H1 (cell line): Measurements from ENCODE around the gene PITPNC1. TPM values are rescaled to one million over a fixed set of nuclear protein-coding genes. Genes with fewer than 3 reads are reported as not detected.

Experiments used
- CTCF ChIA-PET: fragments of 300-600 bp; sonication (Branson Sonifier 250); formaldehyde crosslinking; loops from one replicate; lab custom pipeline; 2021; ENCODE audit not compliant: partially characterized antibody; lab: Charles Lee
- POLR2A ChIA-PET: fragments of 300-600 bp; sonication (Branson Sonifier 250); formaldehyde crosslinking; loops from one replicate; lab custom pipeline; 2021; ENCODE audit warnings: inconsistent platforms; ENCODE audit not compliant: partially characterized antibody; lab: Charles Lee
- DNase-seq, 2 experiments: peaks; one replicate each; pipeline versions ENCODE4 v3.0.0 to v3.0.0-alpha.2; 2010 to 2022; ENCODE audit warnings: low spot score in 2 of 2, low read depth in 1 of 2, mixed read lengths in 1 of 2
- FAIRE-seq: peaks from 2 replicates; lab custom pipeline; 2011; peaks lifted over from hg19 to GRCh38; lab: Jason Lieb, UNC
- H2AFZ ChIP-seq: 2 replicates; pipeline ENCODE4 v1.8.1; 2012; ENCODE audit warnings: low read length, inconsistent platforms
- H2AK5ac ChIP-seq: 2 replicates; pipeline ENCODE4 v1.6.1; 2013; ENCODE audit warnings: low read depth, low read length
- H2BK120ac ChIP-seq: replicated peaks from 2 replicates; pipeline ENCODE3; 2013; ENCODE audit warnings: low read depth, low read length, inconsistent platforms
- H2BK12ac ChIP-seq: 2 replicates; pipeline ENCODE4 v1.6.1; 2013; ENCODE audit warnings: low read depth, low read length
- H2BK15ac ChIP-seq: 2 replicates; pipeline ENCODE4 v1.6.1; 2013; ENCODE audit warnings: low read length
- H2BK20ac ChIP-seq: 2 replicates; pipeline ENCODE4 v1.6.1; 2013; ENCODE audit warnings: low read length
- H2BK5ac ChIP-seq: 2 replicates; pipeline ENCODE4 v1.6.1; 2013; ENCODE audit warnings: low read depth, low read length
- H3K14ac ChIP-seq: 2 replicates; pipeline ENCODE4 v1.6.1; 2013; ENCODE audit warnings: inconsistent platforms; ENCODE audit not compliant: insufficient read length
- H3K18ac ChIP-seq: 2 replicates; pipeline ENCODE4 v1.6.1; 2013; ENCODE audit warnings: low read length; ENCODE audit errors: extremely low read depth
- H3K23ac ChIP-seq: 2 replicates; pipeline ENCODE4 v1.6.1; 2013; ENCODE audit warnings: inconsistent platforms; ENCODE audit not compliant: insufficient read length
- H3K23me2 ChIP-seq: 2 replicates; pipeline ENCODE4 v1.6.1; 2013; ENCODE audit warnings: low read depth, low read length
- H3K27ac ChIP-seq: 2 replicates; pipeline ENCODE4 v1.6.1; 2011; ENCODE audit warnings: low read depth, low read length, inconsistent platforms
- H3K27me3 ChIP-seq, 4 experiments: replicated peaks in 1 of 4; 1 replicate in 1 of 4; 2 replicates in 3 of 4; pipeline versions ENCODE4 v1.6.1 to v1.8.1; 2011 to 2013; ENCODE audit warnings: low read length in 3 of 4, mild to moderate bottlenecking in 3 of 4, inconsistent platforms in 2 of 4, mixed read lengths in 2 of 4, moderate library complexity in 1 of 4; ENCODE audit not compliant: control insufficient read depth in 3 of 4, insufficient read depth in 3 of 4; ENCODE audit errors: extremely low read depth in 1 of 4
- H3K36me3 ChIP-seq, 4 experiments: 2 replicates each; pipeline versions ENCODE4 v1.6.1 to v1.8.1; 2011 to 2013; ENCODE audit warnings: mild to moderate bottlenecking in 4 of 4, low read length in 3 of 4, moderate library complexity in 2 of 4, control low read depth in 1 of 4, inconsistent platforms in 1 of 4; ENCODE audit not compliant: insufficient read depth in 4 of 4, control insufficient read depth in 2 of 4
- H3K4ac ChIP-seq: replicated peaks from 2 replicates; pipeline ENCODE3; 2013; ENCODE audit warnings: low read length, low read depth, mixed read lengths, inconsistent platforms; ENCODE audit not compliant: insufficient read length
- H3K4me1 ChIP-seq, 4 experiments: replicated peaks in 1 of 4; 1 replicate in 1 of 4; 2 replicates in 3 of 4; pipeline versions ENCODE4 v1.6.1 to v1.8.1; 2011 to 2013; ENCODE audit warnings: low read length in 3 of 4, inconsistent platforms in 2 of 4, mixed read lengths in 1 of 4; ENCODE audit not compliant: insufficient read depth in 4 of 4, control insufficient read depth in 3 of 4
- H3K4me2 ChIP-seq, 2 experiments: 2 replicates each; pipeline versions ENCODE4 v1.6.1 to v1.8.1; 2011 to 2013; ENCODE audit warnings: low read depth in 2 of 2, low read length in 2 of 2, control low read depth in 1 of 2, inconsistent platforms in 1 of 2, mild to moderate bottlenecking in 1 of 2; ENCODE audit not compliant: insufficient read depth in 1 of 2
- H3K4me3 ChIP-seq, 4 experiments: fragments of 200-600, 300-600 bp in 1 of 4; sonication (generic), shearing (Covaris generic), sonication (Bioruptor Twin) in 1 of 4; 2 replicates each; pipeline versions ENCODE4 v1.5.1 to v1.8.1; 2011 to 2016; ENCODE audit warnings: low read length in 4 of 4, low read depth in 3 of 4, control low read depth in 2 of 4, inconsistent platforms in 2 of 4, mild to moderate bottlenecking in 2 of 4, mixed read lengths in 1 of 4, moderate library complexity in 1 of 4; ENCODE audit not compliant: insufficient read depth in 2 of 4; ENCODE audit errors: extremely low read depth in 1 of 4
- H3K56ac ChIP-seq: replicated peaks from 2 replicates; pipeline ENCODE3; 2013; ENCODE audit warnings: low read depth, mild to moderate bottlenecking, mixed read lengths, low read length, inconsistent platforms; ENCODE audit not compliant: insufficient read length
- H3K79me1 ChIP-seq: 2 replicates; pipeline ENCODE4 v1.6.1; 2013; ENCODE audit warnings: low read depth, low read length, control low read depth
- H3K79me2 ChIP-seq, 2 experiments: 2 replicates each; pipeline versions ENCODE4 v1.6.1 to v1.8.1; 2012 to 2013; ENCODE audit warnings: low read length in 2 of 2, mild to moderate bottlenecking in 2 of 2, inconsistent platforms in 1 of 2; ENCODE audit not compliant: insufficient read depth in 2 of 2, control insufficient read depth in 1 of 2
- H3K9ac ChIP-seq, 4 experiments: replicated peaks in 1 of 4; 1 replicate in 1 of 4; 2 replicates in 3 of 4; pipeline versions ENCODE4 v1.6.1 to v1.8.1; 2011 to 2013; ENCODE audit warnings: low read depth in 3 of 4, low read length in 3 of 4, control low read depth in 2 of 4, mild to moderate bottlenecking in 2 of 4, moderate library complexity in 2 of 4, inconsistent platforms in 1 of 4; ENCODE audit errors: extremely low read depth in 1 of 4
- H3K9me3 ChIP-seq, 2 experiments: 2 replicates each; pipeline versions ENCODE4 v1.6.1 to v1.8.1; 2012 to 2013; ENCODE audit warnings: mild to moderate bottlenecking in 2 of 2, moderate library complexity in 2 of 2, control low read depth in 1 of 2, inconsistent platforms in 1 of 2, low read depth in 1 of 2, low read length in 1 of 2, mixed read lengths in 1 of 2; ENCODE audit not compliant: insufficient read depth in 2 of 2
- H4K20me1 ChIP-seq, 2 experiments: replicated peaks in 1 of 2; 2 replicates each; pipeline versions ENCODE3 to v1.8.1; 2011 to 2013; ENCODE audit warnings: inconsistent platforms in 2 of 2, low read length in 2 of 2, mild to moderate bottlenecking in 1 of 2; ENCODE audit not compliant: insufficient read depth in 2 of 2, control insufficient read depth in 1 of 2
- H4K5ac ChIP-seq: 2 replicates; pipeline ENCODE4 v1.6.1; 2013; ENCODE audit warnings: low read length, low read depth, mixed read lengths, inconsistent platforms; ENCODE audit not compliant: insufficient read length
- H4K8ac ChIP-seq: 2 replicates; pipeline ENCODE4 v1.8.0; 2013; ENCODE audit warnings: mild to moderate bottlenecking, moderate library complexity, low read length, inconsistent platforms; ENCODE audit not compliant: insufficient read depth; ENCODE audit errors: extremely low read depth
- H4K91ac ChIP-seq: replicated peaks from 2 replicates; pipeline ENCODE3; 2013; ENCODE audit warnings: low read length, mixed read lengths, inconsistent platforms; ENCODE audit not compliant: insufficient read length
- ATF3 ChIP-seq: IDR thresholded peaks from 2 replicates; pipeline ENCODE4 v1.6.1; 2011; ENCODE audit warnings: low read depth, mild to moderate bottlenecking, low read length; ENCODE audit not compliant: insufficient read depth
- CHD2 ChIP-seq: IDR thresholded peaks from 2 replicates; pipeline ENCODE4 v1.6.1; 2012; ENCODE audit warnings: low read length, improper control_type of control experiment
- CREB1 ChIP-seq: IDR thresholded peaks from 2 replicates; pipeline ENCODE4 v1.6.1; 2012; ENCODE audit warnings: inconsistent platforms
- EP300 ChIP-seq, 2 experiments: IDR thresholded peaks; 1 replicate in 1 of 2; 2 replicates in 1 of 2; pipeline ENCODE4 v1.6.1; 2011 to 2012; ENCODE audit warnings: low read depth in 2 of 2, low read length in 2 of 2, mild to moderate bottlenecking in 2 of 2, borderline replicate concordance in 1 of 2, inconsistent platforms in 1 of 2, moderate library complexity in 1 of 2
- JUND ChIP-seq: IDR thresholded peaks from 2 replicates; pipeline ENCODE4 v1.6.1; 2011; ENCODE audit warnings: mild to moderate bottlenecking, improper control_type of control experiment, low read length
- RAD21 ChIP-seq, 2 experiments: IDR thresholded peaks in 1 of 2; conservative IDR thresholded peaks in 1 of 2; 2 replicates each; pipeline ENCODE4 v1.6.1; 2011; ENCODE audit warnings: low read depth in 2 of 2, low read length in 2 of 2, improper control_type of control experiment in 1 of 2, inconsistent platforms in 1 of 2, mild to moderate bottlenecking in 1 of 2, moderate library complexity in 1 of 2
- RNF2 ChIP-seq: fragments of 200-900, 300-1000 bp; sonication (generic); IDR thresholded peaks from 2 replicates; pipeline ENCODE4 v1.7.1; 2016; ENCODE audit warnings: borderline replicate concordance, low read depth, mild to moderate bottlenecking, antibody characterized with exemption, low read length; ENCODE audit not compliant: poor library complexity, severe bottlenecking; ENCODE audit errors: missing control alignments
- RXRA ChIP-seq: IDR thresholded peaks from 2 replicates; pipeline ENCODE4 v1.6.1; 2011; ENCODE audit warnings: low read depth, mild to moderate bottlenecking, low read length, moderate library complexity; ENCODE audit not compliant: insufficient read depth
- WGBS, 2 experiments: shearing (Covaris generic) in 1 of 2; methylation state at CpG; one replicate each; pipeline versions ENCODE4 v1.1.6 to v1.1.7; 2013 to 2015; ENCODE audit warnings: low lambda C conversion rate in 2 of 2, mixed read lengths in 2 of 2, inconsistent platforms in 1 of 2, low coverage in 1 of 2, missing lambda C conversion rate in 1 of 2; ENCODE audit not compliant: insufficient replicate concordance in 2 of 2, insufficient coverage in 1 of 2, insufficient read length in 1 of 2; ENCODE audit errors: extremely low coverage in 1 of 2, missing lambda C conversion rate in 1 of 2; 5-methylcytosine and 5-hydroxymethylcytosine counted together
- polyA plus RNA-seq, 7 experiments: library from polyadenylated mRNA; depleted of rRNA in 3 of 7; stranded (reverse) in 5 of 7; unstranded in 2 of 7; fragments of >200 nt in 5 of 7; fragments of 200-250 nt in 2 of 7; gene quantifications; 1 replicate in 5 of 7; 2 replicates in 1 of 7; 4 replicates in 1 of 7; pipeline versions ENCODE4 v1.2.1 to v1.2.3, GENCODE V29; 2011 to 2013; ENCODE audit warnings: missing spikeins in 2 of 7, mixed read lengths in 2 of 7
- total RNA-seq: library from RNA; stranded (reverse); fragmentation: NEBNext Ultra II Directional; extraction: Animal tissue kit (Norgen Biotek cat#: 25700); gene quantifications from 2 replicates; pipeline ENCODE4 v1.2.1, GENCODE V29; 2021

The PITPNC1 gene
- total and polyA plus RNA-seq, 2 of the 8 experiments (the other 6 are each of a cell fraction or from before 2014, with no cell fraction given) = 17.6 to 54.7 TPM

- POLR2A ChIA-PET = interaction anchor here (0.6 to 3.9 kb wide), 9 partner anchors 9 to 110 kb away, joined by 3 to 17 read pairs (median 3); no protein-coding TSS in a partner anchor
- peaks cover 2 to 5% of the 10 kb centered on the region in 2 experiments for H4K20me1 ChIP-seq
Measured at GRCh38 chr17:67365738-67366192, 11.3 kb upstream of the PITPNC1 start.

More at GRCh38 chr17:67365738-67366192, 11.3 kb upstream of the PITPNC1 start:
- Histone ChIP-seq H4K8ac (peak overlapping the region; percentile 94; the same call in 1 of the 2 replicates), H3K4me2 (peak overlapping the region; percentile 79 to 98), H2AFZ (no peak overlapping the region), H2BK12ac (peak overlapping the region; percentile 20; the same call in 1 of the 2 replicates), H3K27me3 (no peaks in the 10 kb centered on the region), H4K5ac (peak overlapping the region; percentile 97), H2AK5ac (peak overlapping the region; percentile 88), H3K9ac (peak overlapping the region; percentile 77 to 97 (median 94)), H3K14ac (no peak overlapping the region), H3K79me1 (no peaks in the 10 kb centered on the region), H3K23me2 (peaks cover 6% of the 10 kb centered on the region; the same call in 1 of the 2 replicates), H3K4me1 (peaks cover 0 to 5% (median 4%) of the 10 kb centered on the region in 4 experiments; a peak in 4 of 7 replicates), H2BK20ac (no peak overlapping the region), H3K9me3 (no peaks in the 10 kb centered on the region), H4K91ac (peak overlapping the region; percentile 92), H3K4me3 (peak overlapping the region; percentile 86 to 99 (median 98)), H3K79me2 (peaks cover 35 to 56% of the 10 kb centered on the region in 2 experiments), H3K23ac (no peak overlapping the region), H3K18ac (peak overlapping the region; percentile 95; the same call in 1 of the 2 replicates), H2BK15ac (0 out of 2 replicates have a peak overlapping the region, but pooled peaks have one; percentile 31), H3K27ac (peak overlapping the region; percentile 94), H2BK120ac (no peak overlapping the region), H3K36me3 (peaks cover 0 to 1% (median 0%) of the 10 kb centered on the region in 4 experiments; a peak in 2 of 8 replicates), H3K56ac (peak overlapping the region; percentile 96), H3K4ac (peak overlapping the region; percentile 86), H2BK5ac (peak overlapping the region; percentile 96)
- DNase-seq (no peak), FAIRE-seq (no peak)
- CTCF ChIA-PET = interaction anchor here (0.6 to 1.4 kb wide), 4 partner anchors 9 to 317 kb away, joined by 3 to 4 read pairs (median 4); no protein-coding TSS in a partner anchor
- WGBS, 2 experiments = 3% methylated on average over 10 of the region's 11 CpGs; no CpG with 5 or more reads in 1 of the 2 experiments
- TF ChIP-seq RAD21 (IDR thresholded peaks at IDR 0.05 in 1 of 2, conservative IDR thresholded peaks at IDR 0.05 in 1 of 2; ENCODE audit: low read depth in 2 of 2, low read length in 2 of 2) = no peak
- no peak for TF ChIP-seq EP300 (IDR thresholded peaks at IDR 0.05; ENCODE audit: borderline replicate concordance in 1 of 2, low read depth in 2 of 2, low read length in 2 of 2)
- TF ChIP-seq CREB1 = no peak
- TF ChIP-seq RNF2 = no peak
- TF ChIP-seq ATF3 = no peak
- no peak for TF ChIP-seq RXRA
- no peak for TF ChIP-seq JUND
- TF ChIP-seq CHD2 = no peak
